K562 (cell line): ENCODE data around the gene BCO1.

Source experiments
- BRD4 ChIP-seq: fragments of 200-600 bp; sonication (generic); IDR thresholded peaks from 2 replicates; pipeline ENCODE4 v1.6.1; 2017; ENCODE audit warnings: inconsistent platforms
- EZH2 ChIP-seq: IDR thresholded peaks from 2 replicates; pipeline ENCODE4 v1.6.1; 2012; ENCODE audit warnings: low read depth, mild to moderate bottlenecking, inconsistent platforms, low read length, borderline replicate concordance
- FOS ChIP-seq: IDR thresholded peaks from 3 replicates; pipeline ENCODE4 v1.6.1; 2011; ENCODE audit not compliant: insufficient read length; ENCODE audit errors: extremely low read depth
- FOXJ3 ChIP-seq: sonication (generic); formaldehyde crosslinking; IDR thresholded peaks from 2 replicates; pipeline ENCODE4 v1.4.0; 2020; ENCODE audit warnings: mild to moderate bottlenecking, missing genetic modification reagents
- HDAC6 ChIP-seq: IDR thresholded peaks from 2 replicates; pipeline ENCODE4 v1.6.1; 2012; ENCODE audit warnings: low read depth, mild to moderate bottlenecking, control low read depth, inconsistent platforms, low read length, moderate library complexity
- POLR2A ChIP-seq: fragments of 450-650 bp; conservative IDR thresholded peaks from 2 replicates; pipeline ENCODE4 v1.6.1; 2016
- SAP30 ChIP-seq: fragments of 200-600 bp; sonication (generic); IDR thresholded peaks from 2 replicates; pipeline ENCODE4 v1.6.1; 2012; ENCODE audit warnings: borderline replicate concordance, low read depth, mild to moderate bottlenecking, moderate library complexity, low read length, control low read depth, inconsistent platforms; ENCODE audit not compliant: insufficient read depth, poor library complexity, severe bottlenecking
- WHSC1 ChIP-seq: IDR thresholded peaks from one replicate; pipeline ENCODE4 v1.6.1; 2012; ENCODE audit warnings: low read length, control low read depth, inconsistent platforms
- ZBED1 ChIP-seq: IDR thresholded peaks from 2 replicates; pipeline ENCODE4 v1.6.1; 2014
- ZFX ChIP-seq: sonication (generic); formaldehyde crosslinking; IDR thresholded peaks from 2 replicates; pipeline ENCODE4 v1.8.0; 2022; ENCODE audit warnings: mild to moderate bottlenecking, missing genetic modification reagents, moderate library complexity
- ZNF24 ChIP-seq: fragments of 450-650 bp; IDR thresholded peaks from 2 replicates; pipeline ENCODE4 v1.6.1; 2016
- ZSCAN29 ChIP-seq: fragments of 450-650 bp; IDR thresholded peaks from 2 replicates; pipeline ENCODE4 v1.6.1; 2017
- TF ChIP-seq, protein P1 (sequence below): sonication (generic); formaldehyde crosslinking; IDR thresholded peaks from 2 replicates; pipeline ENCODE4 v1.8.1; 2023; ENCODE audit warnings: mild to moderate bottlenecking, missing genetic modification reagents
- TF ChIP-seq, protein P2 (sequence below), 3 experiments: IDR thresholded peaks in 2 of 3; conservative IDR thresholded peaks in 1 of 3; 2 replicates each; pipeline ENCODE4 v1.5.1; 2011 to 2012; ENCODE audit warnings: low read length in 3 of 3, mild to moderate bottlenecking in 3 of 3, control low read depth in 2 of 3, improper control_type of control experiment in 1 of 3, inconsistent platforms in 1 of 3, low read depth in 1 of 3, mixed read lengths in 1 of 3, moderate library complexity in 1 of 3; ENCODE audit not compliant: insufficient read depth in 2 of 3

DNA sequence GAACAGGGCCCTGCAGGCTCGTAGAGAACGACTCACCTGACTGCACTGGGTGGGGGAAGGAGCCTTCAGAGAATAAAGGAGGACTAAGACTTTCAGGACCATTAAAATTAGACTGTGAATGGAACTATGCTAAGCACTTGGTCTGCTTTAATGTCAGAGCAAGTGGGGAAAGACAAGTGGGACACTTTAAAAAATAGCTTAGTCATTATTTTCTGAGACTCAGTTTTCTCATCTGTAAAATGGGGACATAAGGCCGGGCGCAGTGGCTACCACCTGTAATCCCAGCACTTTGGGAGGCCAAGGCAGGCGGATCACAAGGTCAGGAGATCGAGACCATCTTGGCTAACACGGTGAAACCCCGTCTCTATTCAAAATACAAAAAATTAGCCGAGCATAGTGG, 19.3 kb upstream of the BCO1 start:
- TF ChIP-seq EZH2 (no peak), BRD4 (no peak), ZNF24 (no peak), ZSCAN29 (no peak), WHSC1 (no peak), ZFX (CRISPR knock-in tag) (no peak), FOXJ3 (CRISPR knock-in tag) (no peak), FOS (no peak), ZBED1 (no peak), SAP30 (no peak), HDAC6 (no peak), POLR2A (no peak)
- TF ChIP-seq, protein P1, sequence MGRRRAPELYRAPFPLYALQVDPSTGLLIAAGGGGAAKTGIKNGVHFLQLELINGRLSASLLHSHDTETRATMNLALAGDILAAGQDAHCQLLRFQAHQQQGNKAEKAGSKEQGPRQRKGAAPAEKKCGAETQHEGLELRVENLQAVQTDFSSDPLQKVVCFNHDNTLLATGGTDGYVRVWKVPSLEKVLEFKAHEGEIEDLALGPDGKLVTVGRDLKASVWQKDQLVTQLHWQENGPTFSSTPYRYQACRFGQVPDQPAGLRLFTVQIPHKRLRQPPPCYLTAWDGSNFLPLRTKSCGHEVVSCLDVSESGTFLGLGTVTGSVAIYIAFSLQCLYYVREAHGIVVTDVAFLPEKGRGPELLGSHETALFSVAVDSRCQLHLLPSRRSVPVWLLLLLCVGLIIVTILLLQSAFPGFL (CRISPR knock-in tag), result no peak
- TF ChIP-seq, protein P2, sequence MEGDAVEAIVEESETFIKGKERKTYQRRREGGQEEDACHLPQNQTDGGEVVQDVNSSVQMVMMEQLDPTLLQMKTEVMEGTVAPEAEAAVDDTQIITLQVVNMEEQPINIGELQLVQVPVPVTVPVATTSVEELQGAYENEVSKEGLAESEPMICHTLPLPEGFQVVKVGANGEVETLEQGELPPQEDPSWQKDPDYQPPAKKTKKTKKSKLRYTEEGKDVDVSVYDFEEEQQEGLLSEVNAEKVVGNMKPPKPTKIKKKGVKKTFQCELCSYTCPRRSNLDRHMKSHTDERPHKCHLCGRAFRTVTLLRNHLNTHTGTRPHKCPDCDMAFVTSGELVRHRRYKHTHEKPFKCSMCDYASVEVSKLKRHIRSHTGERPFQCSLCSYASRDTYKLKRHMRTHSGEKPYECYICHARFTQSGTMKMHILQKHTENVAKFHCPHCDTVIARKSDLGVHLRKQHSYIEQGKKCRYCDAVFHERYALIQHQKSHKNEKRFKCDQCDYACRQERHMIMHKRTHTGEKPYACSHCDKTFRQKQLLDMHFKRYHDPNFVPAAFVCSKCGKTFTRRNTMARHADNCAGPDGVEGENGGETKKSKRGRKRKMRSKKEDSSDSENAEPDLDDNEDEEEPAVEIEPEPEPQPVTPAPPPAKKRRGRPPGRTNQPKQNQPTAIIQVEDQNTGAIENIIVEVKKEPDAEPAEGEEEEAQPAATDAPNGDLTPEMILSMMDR (IDR thresholded peaks at IDR 0.05 in 2 of 3, conservative IDR thresholded peaks at IDR 0.05 in 1 of 3; ENCODE audit: insufficient read depth in 2 of 3, low read depth in 1 of 3, low read length in 3 of 3), result no peak
